Endothelial cell (in vitro differentiated cells): ENCODE data around the gene ZSWIM5. TPM values are rescaled to one million over a fixed set of nuclear protein-coding genes. Genes with fewer than 3 reads are reported as not detected.
A peak's percentile ranks its signal among the peaks of the same experiment; 100 is the strongest.

Source experiments
- DNase-seq: peaks from one replicate; pipeline ENCODE4 v3.0.0; 2021; ENCODE audit warnings: low spot score
- H3K27ac Mint-ChIP-seq: one replicate; pipeline ENCODE4 v1.8.0; 2021; ENCODE audit warnings: mixed read lengths, inconsistent platforms; ENCODE audit not compliant: unreplicated experiment
- H3K27me3 Mint-ChIP-seq: one replicate; pipeline ENCODE4 v1.8.0; 2021; ENCODE audit warnings: mild to moderate bottlenecking, moderate library complexity, mixed read lengths, inconsistent platforms; ENCODE audit not compliant: unreplicated experiment
- H3K36me3 Mint-ChIP-seq: one replicate; pipeline ENCODE4 v1.8.0; 2021; ENCODE audit warnings: mild to moderate bottlenecking, low read depth, mixed read lengths, inconsistent platforms; ENCODE audit not compliant: unreplicated experiment
- H3K4me1 Mint-ChIP-seq: one replicate; pipeline ENCODE4 v1.8.0; 2021; ENCODE audit warnings: mild to moderate bottlenecking, mixed read lengths, inconsistent platforms; ENCODE audit not compliant: unreplicated experiment
- H3K4me3 Mint-ChIP-seq: one replicate; pipeline ENCODE4 v1.8.0; 2021; ENCODE audit warnings: mild to moderate bottlenecking, mixed read lengths, inconsistent platforms; ENCODE audit not compliant: unreplicated experiment
- H3K9me3 Mint-ChIP-seq: one replicate; pipeline ENCODE4 v1.8.0; 2021; ENCODE audit warnings: mixed read lengths, inconsistent platforms; ENCODE audit not compliant: unreplicated experiment
- total RNA-seq: library from RNA; stranded (reverse); fragmentation: NEBNext Ultra II Directional; extraction: Animal tissue kit (Norgen Biotek cat#: 25700); gene quantifications from one replicate; pipeline ENCODE4 v1.2.1, GENCODE V29; 2021; ENCODE audit not compliant: unreplicated experiment
- TF ChIP-seq, protein P1 (sequence below): fragments of 200-600 bp; sonication (generic); IDR thresholded peaks from one replicate; pipeline ENCODE4 v1.5.0; 2021; ENCODE audit warnings: antibody characterized with exemption; ENCODE audit not compliant: unreplicated experiment

The ZSWIM5 gene
- total RNA-seq, 1 donor from 2014 or later: 6.6 TPM

DNA sequence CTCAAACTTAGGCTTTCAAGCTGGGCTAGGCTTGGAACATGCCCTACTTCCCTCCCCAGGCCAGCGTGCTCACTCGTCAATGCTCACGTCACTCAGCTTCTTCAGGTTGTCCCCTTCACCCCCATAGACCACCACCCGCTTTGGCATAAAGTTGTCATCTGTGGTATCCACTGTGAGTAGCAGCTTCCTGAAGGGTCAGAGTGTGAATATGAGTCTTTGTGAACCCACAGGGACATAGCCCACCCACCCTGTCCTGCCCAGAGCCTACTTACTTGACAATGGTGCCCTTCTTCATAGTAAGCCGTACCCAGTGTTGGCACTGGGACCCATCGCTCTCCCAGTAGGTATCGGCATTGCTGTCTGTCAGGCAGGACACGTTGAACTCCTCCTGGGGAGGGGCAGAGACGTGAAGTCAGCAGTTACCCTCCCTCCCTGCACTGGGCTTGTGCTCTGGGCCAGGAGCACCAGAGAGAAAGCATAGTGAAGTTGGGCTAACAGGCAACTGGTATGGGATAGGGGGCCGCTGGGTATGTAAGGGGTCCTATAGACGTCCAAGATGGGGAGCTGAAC is 197.0 kb downstream of the ZSWIM5 start:
- H3K4me1 Mint-ChIP-seq: peaks cover 29% of the 10 kb centered on the region

GRCh38 chr1:45008516-45008915 is 197.9 kb downstream of the ZSWIM5 start:
- TF ChIP-seq, protein P1, sequence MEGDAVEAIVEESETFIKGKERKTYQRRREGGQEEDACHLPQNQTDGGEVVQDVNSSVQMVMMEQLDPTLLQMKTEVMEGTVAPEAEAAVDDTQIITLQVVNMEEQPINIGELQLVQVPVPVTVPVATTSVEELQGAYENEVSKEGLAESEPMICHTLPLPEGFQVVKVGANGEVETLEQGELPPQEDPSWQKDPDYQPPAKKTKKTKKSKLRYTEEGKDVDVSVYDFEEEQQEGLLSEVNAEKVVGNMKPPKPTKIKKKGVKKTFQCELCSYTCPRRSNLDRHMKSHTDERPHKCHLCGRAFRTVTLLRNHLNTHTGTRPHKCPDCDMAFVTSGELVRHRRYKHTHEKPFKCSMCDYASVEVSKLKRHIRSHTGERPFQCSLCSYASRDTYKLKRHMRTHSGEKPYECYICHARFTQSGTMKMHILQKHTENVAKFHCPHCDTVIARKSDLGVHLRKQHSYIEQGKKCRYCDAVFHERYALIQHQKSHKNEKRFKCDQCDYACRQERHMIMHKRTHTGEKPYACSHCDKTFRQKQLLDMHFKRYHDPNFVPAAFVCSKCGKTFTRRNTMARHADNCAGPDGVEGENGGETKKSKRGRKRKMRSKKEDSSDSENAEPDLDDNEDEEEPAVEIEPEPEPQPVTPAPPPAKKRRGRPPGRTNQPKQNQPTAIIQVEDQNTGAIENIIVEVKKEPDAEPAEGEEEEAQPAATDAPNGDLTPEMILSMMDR: no peak
- Mint-ChIP-seq H3K4me3 (peak overlapping the region; percentile 91), H3K27me3 (peaks cover 23% of the 10 kb centered on the region), H3K27ac (no peak overlapping the region), H3K9me3 (no peaks in the 10 kb centered on the region), H3K4me1 (peaks cover 21% of the 10 kb centered on the region), H3K36me3 (peaks cover 53% of the 10 kb centered on the region)
- no peak for DNase-seq

More for the DNA sequence above, 197.0 kb downstream of the ZSWIM5 start:
- H3K36me3 Mint-ChIP-seq: peaks cover 54% of the 10 kb centered on the region
- TF ChIP-seq, protein P1: no peak
- H3K27ac Mint-ChIP-seq: no peak overlapping the region
- H3K4me3 Mint-ChIP-seq: peak overlapping the region; percentile 91
- H3K27me3 Mint-ChIP-seq: peaks cover 23% of the 10 kb centered on the region
- H3K9me3 Mint-ChIP-seq: no peaks in the 10 kb centered on the region
- no peak for DNase-seq

GRCh38 chr1:45008076-45008475 is 198.3 kb downstream of the ZSWIM5 start:
- H3K36me3 Mint-ChIP-seq: peaks cover 56% of the 10 kb centered on the region

DNA sequence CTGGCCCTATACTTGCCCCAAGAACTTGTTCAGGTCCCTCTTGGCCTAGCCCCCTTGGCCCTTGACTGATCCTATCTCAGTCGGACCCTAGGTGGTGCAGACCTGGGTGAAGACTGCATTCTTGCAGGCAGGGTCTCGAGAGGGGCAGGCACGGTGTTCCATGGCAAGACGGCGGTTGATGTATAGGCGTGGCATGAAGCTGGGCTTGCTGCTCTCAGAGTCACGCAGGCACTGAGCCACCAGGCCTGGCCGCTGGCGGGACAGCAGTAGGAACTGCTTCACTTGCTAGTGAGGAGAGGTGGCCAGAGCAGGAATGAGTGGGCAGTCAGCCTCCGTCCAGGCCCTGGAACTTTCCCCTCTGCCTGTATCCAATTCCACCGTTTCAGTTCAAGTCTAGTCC is 199.1 kb downstream of the ZSWIM5 start:
- H3K27me3 Mint-ChIP-seq: peaks cover 21% of the 10 kb centered on the region
- H3K4me3 Mint-ChIP-seq: peak overlapping the region; percentile 91
- H3K9me3 Mint-ChIP-seq: no peaks in the 10 kb centered on the region
- TF ChIP-seq, protein P1: no peak
- no peak overlapping the region for H3K27ac Mint-ChIP-seq
- peaks cover 16% of the 10 kb centered on the region for H3K4me1 Mint-ChIP-seq
- DNase-seq: no peak
- H3K36me3 Mint-ChIP-seq: peaks cover 62% of the 10 kb centered on the region

More at GRCh38 chr1:45008076-45008475, 198.3 kb downstream of the ZSWIM5 start:
- no peak for DNase-seq
- no peaks in the 10 kb centered on the region for H3K9me3 Mint-ChIP-seq
- H3K4me3 Mint-ChIP-seq: peak overlapping the region; percentile 91
- H3K4me1 Mint-ChIP-seq: peaks cover 17% of the 10 kb centered on the region
- H3K27me3 Mint-ChIP-seq: peaks cover 21% of the 10 kb centered on the region
- H3K27ac Mint-ChIP-seq: no peak overlapping the region
- TF ChIP-seq, protein P1: no peak

- TF ChIP-seq, protein P1: no peak
- Mint-ChIP-seq H3K27me3 (peaks cover 19% of the 10 kb centered on the region), H3K9me3 (no peaks in the 10 kb centered on the region), H3K36me3 (peaks cover 61% of the 10 kb centered on the region), H3K27ac (no peak overlapping the region), H3K4me3 (peak overlapping the region; percentile 1), H3K4me1 (peaks cover 10% of the 10 kb centered on the region)
- no peak for DNase-seq
Observed at GRCh38 chr1:45005761-45006160, 200.6 kb downstream of the ZSWIM5 start.
